Stimulated activated CD8-positive, alpha-beta memory T cell treated with anti-CD3 and anti-CD28 coated beads, Interleukin-12 subunit alpha, Interleukin-12 subunit beta, amount 100 ng/mL, for 4 hours (primary cell): ENCODE results near the gene HAPSTR1.

Source experiments
- DNase-seq: peaks from one replicate; pipeline ENCODE4 v3.0.0-alpha.2; 2020; ENCODE audit warnings: low read depth

Gene HAPSTR1

DNA sequence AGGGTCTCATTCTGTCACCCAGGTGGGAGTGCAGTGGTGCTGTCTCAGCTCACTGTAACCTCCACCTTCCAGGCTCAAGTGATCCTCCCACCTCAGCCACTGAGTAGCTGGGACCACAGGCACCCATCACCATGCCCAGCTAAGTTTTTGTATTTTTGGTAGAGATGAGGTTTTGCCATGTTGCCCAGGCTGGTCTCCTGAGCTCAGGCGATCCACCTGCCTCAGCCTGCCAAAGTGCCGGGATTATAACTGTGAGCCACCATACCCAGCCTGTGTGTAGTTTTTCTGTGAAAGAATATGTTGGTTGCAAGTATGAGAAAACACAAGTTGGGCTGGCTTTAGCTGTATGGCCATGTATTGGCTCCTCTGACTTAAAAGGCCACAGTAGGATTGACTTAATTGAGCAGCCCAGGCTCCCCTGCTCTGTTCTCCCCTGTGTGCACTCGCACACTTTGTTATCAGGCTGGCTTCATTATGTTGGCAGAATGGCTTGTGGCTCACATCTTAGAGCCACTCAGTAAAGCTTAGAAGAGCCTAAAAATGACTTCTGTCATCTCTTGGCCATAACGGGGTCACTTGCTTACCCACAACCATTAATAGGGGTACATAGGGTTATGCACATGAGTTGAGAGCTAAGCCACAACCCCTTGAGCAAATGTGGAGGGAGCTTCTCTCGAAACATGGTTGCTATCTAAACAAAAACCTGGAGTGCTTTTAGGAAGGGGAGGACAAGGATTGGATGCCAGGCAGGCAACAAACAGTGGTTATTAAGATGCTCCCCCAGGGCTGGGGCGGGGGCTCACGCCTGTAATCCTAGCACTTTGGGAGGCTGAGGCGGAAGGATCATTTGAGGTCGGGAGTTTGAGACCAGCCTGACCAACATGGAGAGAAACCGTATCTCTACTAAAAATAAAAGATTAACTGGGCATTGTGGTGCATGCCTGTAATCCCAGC is 6.1 kb downstream of the HAPSTR1 start:
- no peak for DNase-seq

DNA sequence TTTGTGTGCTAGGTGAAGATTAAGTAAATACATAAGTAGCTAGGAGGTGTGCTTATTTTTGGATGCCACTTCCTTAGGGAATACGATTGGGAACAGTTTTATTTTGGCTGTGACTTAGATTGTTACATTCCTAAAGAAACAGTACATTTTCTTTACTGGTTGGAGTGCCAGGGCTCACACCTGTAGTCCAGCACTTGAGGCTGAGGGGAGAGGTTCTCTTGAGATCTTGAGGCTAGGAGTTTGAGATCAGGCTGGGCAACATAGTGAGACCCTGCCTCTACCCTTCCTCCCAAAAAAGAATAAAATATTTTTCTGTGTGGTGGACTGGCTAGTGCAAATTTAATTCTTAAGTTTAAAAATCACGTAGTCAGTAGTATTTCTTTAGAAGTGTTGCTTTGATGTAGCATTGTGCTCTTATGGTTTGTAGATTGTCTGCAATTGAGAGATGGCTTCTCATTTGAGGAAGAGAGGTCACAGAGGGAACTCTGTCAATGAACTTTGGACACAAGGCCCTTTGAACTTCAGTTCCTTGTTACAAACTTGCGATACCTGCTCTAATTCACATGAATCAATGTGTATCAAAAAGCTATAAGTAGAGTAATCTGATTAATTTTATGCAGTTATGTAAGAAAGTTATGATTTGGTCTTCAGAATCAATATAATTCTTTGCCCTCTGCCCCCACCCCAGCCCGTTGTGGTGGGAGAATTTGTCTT is 7.1 kb downstream of the HAPSTR1 start:
- no peak for DNase-seq

DNA sequence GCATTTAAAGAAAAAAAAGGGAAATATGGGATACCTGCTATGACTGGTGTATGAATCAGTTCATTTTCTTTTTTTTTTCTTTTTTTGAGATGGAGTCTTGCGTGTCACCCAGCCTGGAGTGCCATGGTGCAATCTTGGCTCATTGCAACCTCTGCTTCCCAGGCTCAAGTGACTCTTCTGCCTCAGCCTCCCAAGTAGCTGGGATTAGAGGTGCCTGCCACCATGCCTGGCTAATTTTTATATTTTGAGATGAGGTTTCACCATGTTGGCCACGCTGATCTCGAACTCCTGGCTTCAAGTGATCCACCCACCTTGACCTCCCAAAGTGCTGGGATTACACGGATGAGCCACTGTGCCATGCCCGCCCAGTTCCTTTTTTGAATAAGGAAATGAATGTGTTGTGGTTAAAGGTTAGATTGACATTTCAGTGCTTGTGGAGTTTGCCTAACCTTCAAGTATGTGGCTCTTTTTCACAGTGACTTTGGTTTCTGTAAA is 7.7 kb downstream of the HAPSTR1 start:
- DNase-seq, result no peak

DNA sequence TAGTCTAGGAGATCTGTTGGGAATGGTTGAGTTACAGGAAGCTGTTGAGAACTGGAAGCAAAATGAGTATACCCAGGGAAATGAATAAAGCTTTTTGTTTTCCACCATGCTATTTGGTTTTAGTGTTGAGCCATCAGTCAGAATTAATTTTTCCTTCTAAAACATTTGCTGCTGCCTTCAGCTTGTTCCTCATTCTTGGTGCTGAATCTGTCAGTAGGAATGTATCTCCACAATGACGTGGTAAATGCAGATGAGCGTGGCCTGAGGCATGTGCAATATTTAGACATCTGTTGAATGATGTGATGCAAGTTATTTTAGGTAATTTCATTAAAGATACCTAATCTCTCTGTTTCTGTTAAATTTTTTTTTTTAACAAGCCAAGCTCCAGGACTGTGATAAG is 10.9 kb downstream of the HAPSTR1 start:
- DNase-seq, result no peak

DNA sequence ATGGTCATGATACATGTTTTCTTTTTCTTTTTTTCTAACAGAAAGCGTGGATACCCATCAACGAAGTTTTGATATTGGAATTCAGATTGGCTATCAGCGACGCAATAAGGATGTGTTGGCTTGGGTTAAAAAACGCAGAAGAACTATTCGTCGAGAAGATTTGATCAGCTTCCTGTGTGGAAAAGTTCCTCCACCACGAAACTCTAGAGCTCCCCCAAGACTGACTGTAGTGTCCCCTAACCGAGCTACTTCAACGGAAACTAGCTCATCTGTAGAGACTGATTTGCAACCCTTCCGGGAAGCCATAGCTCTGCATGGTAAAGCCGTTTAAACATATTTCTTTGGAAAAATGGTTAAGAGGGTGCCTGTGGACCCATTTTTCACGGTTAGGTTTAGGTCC is 11.5 kb downstream of the HAPSTR1 start:
- DNase-seq, result no peak

DNA sequence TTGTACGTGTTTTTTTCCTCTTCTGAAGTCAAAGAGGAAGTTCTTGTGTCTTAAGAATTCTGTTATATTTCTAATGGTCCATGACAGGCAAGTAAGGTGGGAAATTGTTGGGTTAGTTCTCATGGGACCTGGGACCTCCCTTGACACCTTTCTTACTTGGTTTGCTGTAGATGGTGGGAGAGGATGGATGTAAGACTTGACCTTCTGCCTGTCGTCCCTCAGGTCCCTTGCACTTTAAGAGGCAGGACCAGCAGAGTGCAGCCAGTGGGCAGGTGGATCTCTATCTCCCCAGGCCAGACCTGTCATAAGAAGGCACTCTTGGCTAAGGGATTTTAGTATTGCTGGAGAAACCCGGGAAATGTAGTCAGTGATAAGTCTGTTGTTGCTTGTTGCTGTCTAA is 12.1 kb downstream of the HAPSTR1 start:
- DNase-seq, result no peak

DNA sequence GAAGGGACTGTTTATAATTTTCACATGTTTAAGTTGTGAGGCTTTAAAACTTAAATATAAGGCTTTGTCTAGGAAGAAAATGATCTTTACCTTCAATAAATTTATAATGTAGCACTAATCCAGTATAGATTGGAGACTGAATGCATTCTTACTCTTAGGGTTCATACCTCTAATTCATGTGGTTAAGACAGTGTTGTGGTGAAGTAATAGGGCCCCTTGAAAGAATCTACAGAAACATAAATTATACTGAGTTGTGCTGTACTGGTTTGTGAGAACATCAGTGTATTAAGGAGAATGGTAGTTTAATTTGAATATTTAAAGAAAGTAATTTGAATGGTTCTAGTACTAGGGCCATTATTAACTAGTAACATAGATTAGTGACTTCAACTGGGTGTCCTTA is 13.7 kb downstream of the HAPSTR1 start:
- DNase-seq, result no peak

DNA sequence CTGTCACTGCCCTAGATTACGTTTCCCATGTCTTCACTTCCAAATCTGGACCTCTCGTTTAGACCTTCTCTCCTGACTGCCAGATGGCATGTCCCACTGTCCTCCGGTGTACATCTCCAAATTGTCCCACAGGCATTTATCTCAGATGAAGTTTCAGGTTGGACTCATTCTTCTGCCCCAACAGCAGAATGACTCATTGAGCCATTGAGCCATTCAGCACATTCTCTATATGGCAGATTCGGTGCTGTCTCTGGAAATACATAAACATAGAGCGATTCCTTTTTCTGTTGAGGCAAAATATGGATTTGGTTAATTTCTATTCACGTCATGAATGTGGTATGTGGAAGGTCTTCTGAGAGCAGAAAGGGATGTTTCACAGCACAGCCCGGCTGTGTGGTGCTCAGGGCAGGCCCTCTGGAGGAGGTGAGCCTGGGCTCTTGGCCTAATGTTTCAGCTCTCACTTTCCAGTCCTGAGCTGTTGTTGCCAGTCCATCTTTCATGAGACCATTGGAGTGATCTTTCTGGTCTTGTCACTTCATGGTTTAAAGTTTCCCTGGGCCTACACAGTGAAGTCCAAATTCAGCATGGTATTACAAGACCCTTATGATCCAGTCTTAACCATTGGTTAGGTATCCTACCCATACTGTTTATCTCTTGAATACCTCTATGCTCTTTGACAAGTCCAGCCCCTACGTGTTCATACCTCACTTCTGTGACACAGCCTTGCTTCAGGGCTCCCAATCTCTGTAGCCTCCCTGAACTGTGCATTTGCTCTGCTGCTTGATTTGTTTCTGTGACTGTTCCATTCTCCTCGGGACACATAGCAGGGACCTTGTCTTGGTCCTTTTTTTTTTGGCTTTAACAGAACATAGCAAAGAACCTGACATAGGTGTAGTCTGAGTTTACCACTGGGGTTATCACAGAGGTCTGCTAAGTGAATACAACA is 15.9 kb downstream of the HAPSTR1 start:
- DNase-seq, result no peak

DNA sequence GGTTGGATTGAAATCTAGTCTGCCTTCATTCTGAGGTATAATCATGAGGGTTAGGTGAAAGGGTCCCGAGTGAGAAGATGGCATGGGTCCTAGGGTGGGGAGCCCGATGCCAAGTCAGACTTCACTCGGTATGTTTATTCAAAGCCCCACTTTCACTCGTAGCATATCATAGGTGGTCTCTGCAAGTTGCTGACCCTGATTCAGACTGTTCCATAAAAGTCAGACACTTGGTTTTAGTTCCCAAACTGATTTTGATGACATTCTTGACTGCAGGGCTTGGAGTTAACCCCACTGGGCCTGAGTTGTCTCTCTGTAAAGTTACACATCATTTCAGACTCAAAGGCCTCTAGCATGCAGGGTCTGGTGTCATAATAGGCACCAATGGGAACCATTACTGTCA is 17.8 kb downstream of the HAPSTR1 start:
- DNase-seq, result no peak

DNA sequence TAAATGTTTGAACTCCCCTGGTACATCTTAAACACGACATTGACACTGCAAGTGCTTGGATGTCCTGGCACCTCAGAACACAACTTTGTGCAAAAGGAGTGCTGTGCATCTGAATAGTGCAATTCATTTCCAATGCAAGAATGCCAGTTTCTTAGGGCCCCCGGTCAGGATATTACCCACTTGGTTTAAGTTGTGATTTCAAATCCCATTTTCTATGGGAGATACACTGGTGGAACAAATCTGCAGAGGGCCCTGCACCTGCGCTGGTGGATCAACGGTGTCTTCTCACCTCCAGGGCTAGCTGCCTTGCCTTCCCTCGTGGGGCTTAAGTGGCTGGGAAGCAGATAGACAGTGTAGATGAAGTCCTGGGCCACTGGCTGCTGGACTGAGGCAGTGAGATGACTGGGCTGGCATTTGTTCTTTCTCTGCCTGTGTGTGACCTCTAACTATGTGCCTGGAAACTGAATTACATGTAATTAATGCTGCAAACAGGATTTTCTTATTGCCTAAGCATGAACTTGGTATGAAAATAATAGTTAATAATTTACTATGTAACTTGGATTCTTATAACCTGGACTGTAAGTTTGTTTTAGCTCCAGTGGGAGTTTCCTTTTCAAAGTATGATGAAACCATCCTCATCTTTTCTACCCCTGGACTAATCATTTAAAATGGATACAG is 20.9 kb downstream of the HAPSTR1 start:
- no peak for DNase-seq

DNA sequence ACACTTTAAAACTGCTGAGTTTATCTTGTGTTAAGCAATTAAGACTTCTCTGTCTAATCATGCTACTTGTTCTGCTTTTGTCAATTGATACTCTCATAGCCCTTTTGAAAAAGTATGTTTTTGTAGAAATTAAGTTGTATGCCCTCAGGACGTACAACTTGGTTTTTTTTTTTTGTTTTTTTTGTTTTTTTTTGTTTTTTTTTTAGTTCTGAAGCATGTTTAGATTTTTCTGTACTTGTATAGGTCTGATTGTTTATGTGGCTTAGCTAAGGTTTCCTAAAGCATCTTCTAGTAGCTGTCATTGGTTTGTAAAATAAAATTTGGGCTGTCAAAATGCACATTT is 21.4 kb downstream of the HAPSTR1 start:
- DNase-seq, result no peak

DNA sequence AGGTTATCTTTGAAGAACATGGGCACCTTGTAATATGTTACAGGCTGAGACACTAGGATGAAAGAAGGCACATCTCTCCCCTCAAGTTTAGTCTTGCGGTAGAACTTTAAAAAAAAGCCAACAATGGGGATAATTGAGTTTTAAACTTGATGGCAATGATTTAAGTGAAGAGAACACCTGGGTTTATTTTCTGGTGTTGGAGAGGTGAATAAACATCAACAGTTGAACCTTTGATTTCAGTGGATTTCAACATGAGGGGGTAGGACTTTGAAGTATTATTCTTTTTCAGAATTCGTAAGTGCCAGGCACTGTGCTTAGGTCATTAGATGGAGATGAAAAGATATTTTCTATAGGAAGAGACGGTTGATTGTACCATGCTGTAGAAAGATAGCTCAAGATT is 22.3 kb downstream of the HAPSTR1 start:
- DNase-seq, result no peak

DNA sequence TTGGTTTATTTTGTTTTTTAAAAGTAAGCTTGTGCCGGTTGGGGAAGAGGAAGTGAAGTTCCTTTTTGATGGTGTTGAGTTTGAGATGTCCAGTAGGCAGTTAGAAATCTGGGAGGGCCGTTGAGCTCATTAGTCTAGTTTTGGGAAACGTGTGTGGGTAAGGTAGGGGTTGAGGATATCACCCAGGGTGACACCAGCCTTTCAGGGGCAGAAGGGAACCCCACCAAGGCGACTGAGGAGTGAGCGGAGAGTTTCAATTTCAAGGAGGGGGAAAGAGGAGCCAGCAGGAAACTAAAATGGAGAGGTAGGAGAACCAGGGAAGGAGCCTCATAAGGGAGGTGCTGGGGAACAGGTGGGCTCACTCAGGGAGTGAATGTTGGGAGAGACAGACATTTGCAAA is 22.7 kb downstream of the HAPSTR1 start:
- DNase-seq, result no peak

DNA sequence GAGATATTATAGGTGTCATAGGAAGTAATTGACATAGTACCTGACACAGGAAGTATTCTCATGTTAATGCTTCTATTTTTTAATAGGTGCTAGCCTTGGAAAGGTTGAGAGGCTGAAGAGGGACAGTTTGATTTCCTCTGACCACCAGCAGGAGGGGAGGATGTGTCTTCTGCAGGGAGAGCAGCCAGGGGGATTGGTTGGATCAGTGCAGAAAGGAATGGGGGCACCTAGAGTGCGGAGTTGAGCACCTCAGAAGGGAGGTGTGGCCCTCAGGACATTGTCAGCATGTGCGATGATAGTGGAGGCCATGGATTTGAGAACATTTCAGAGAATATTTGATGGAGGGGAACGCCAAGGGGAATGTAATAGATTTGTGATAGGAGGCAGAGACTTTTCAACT is 23.4 kb downstream of the HAPSTR1 start:
- no peak for DNase-seq

DNA sequence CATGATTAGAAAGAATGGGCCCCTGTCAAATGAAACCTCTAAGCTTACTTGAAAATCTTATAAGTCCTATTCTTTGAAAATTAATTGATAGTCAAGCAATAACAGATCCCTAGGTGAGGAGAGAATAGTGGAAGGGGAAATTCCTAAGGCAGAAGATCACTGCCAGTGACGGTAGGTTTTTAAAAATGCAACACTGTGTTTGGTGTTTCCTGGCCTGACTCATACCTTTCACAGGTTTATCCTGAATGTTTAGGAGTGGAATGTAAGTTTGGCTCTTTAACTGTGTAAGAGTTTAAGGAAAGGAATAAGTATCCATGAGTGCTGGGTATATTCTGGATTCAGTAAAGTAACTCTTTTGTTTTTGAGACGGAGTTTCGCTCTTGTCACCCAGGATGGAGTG is 23.8 kb downstream of the HAPSTR1 start:
- no peak for DNase-seq

DNA sequence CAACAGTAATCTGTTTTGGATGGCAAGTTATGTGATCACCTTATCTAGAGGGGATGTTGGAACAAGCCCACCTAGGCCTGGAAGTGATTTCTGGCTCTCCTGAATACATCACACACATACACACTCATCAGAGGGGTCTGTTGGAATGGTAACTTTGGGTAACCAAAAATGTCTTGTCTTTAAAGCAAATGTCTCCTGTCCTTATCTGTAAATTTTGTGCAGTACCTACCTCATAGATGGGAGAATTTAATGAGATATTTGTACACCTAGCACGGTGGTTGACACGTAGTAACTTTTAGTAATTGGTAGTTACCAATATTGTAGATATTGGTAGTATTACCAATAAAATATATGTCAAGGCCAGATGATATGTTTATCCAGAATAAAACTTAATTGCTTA is 24.7 kb downstream of the HAPSTR1 start:
- no peak for DNase-seq

DNA sequence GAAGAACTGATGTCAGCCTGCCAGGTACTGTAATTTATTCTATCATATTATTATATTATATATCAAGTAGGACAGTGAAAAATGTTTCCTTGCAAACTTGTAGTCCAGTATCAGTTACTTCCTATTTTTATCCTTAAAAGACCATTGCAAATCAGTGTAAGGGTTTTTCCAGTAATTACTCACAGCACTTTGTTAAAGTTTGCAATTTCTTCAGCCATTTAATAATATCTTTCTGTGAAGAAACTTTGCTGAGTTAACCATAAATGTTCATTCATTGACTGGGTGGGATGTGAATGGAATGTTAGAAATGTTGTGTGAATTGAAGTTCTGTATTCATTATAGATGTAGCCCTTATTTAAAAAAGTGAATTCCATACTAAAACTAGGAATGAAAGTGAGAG is 26.7 kb downstream of the HAPSTR1 start:
- DNase-seq, result no peak

DNA sequence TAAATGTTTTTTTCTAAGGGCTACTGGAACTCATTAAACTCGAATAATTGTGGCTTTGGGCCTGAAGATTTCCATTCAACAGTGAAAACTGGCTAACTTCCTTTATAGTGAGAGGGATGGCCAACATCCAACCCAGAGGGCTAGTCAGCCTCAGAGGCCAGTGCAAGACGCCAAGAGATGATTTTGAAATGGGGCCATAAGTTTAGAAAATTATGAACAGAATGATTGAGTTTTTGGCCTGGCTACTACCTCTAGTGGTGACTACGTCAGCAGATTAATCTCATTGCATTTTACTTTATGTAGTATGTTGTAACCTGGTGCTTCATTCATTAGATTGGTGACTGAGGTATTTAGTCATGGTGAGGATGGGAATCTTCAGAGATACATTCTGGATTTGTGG is 28.4 kb downstream of the HAPSTR1 start:
- DNase-seq, result no peak

DNA sequence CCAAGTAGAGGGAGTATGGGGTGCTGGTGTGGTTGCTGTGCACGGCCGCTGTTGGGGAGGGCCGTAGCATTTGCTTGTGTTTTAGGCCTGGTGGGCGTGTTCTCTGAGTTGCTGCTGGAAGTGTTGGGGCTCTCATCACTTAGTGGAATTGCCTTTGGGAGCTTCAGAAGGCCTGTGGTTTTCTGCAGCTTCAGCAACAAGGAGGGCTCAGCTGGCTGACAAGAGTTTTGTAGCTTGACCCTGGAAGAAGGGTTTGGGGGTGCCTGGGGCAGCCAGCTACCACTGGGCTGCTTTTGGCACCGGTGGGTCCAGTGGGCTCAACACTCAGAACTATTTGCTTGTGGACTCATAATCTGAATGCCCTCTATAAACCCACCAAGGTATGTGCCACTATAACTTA is 30.9 kb downstream of the HAPSTR1 start:
- DNase-seq, result no peak

DNA sequence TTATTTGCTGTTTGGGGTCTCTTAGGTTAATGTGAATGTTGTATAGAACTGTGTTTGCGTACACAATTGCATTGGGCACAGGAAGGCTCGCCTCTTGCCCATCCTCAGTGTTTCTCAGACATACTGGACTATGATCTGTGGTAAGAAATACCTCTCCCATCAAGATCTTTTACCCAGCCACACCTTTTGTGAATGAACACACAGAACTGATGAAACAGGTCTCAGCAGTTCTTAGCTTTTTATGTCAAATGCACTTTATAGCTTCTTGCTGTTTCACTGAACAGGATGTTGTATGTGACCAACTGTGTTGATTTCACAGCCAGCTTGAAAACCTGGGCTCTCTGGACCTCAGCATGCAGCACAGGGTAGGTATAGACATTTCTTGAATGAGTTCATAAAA is 31.5 kb downstream of the HAPSTR1 start:
- no peak for DNase-seq

DNA sequence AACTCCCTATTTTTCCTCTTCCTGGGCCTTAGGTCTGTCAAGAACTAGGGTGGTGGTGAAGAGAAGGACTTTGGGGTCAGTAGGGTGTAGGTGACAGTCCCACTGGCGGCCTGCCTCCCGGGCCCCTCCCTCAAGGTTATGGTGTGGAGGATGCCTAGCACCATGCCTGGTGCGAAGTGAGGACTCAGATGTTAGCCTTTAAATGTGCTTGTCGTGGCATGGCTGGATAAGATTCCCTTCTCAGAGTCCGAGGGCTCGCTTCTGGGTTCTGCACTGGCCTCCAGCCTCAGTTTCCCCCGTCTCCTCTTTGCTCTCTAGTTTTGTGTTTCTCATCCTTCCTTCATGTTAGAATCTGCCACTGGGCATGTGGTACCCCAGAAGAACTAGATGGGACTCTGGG is 32.0 kb downstream of the HAPSTR1 start:
- DNase-seq, result no peak

DNA sequence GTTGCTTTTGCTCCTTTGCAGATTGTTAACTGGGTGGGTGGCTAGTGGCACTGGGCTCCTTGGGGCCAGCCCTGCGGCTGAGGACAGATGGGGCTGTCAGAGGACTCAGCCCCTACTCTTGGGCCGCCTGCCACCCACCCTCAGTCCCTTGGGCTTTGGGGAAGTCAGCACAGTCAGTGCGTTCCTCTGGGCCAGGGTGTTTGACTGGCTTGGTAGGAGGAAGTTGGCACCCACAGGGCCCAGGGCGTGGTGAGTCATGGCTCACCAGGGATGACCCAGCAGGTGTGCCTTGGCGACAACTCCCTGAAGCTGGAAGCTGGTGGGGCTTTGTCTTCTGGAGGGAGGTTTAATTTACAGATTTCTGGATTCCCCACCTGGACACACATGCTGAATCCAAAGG is 32.4 kb downstream of the HAPSTR1 start:
- DNase-seq, result no peak
